NCI-H2171 treated with DMSO at 0.1 percent for 48 hours (cell line): Measurements from ENCODE around the gene SEC16A.
"Not testable (repeated sequence)": the region's sequence is repeated elsewhere in the genome, so short reads cannot be mapped to it uniquely, and the experiment has no call there.

ENCODE experiments used
- DNase-seq: peaks from one replicate; lab custom pipeline; 2025; lab: John Stamatoyannopoulos, UW

Gene SEC16A

GRCh38 chr9:136438548-136439480 lies 44.0 kb downstream of the SEC16A start:
- DNase-seq, result peak; percentile 31

GRCh38 chr9:136437839-136438547 lies 44.8 kb downstream of the SEC16A start:
- no peak for DNase-seq

- DNase-seq, result no peak
These were observed 45.4 kb downstream of the SEC16A start for GRCh38 chr9:136437430-136437829.

GRCh38 chr9:136436055-136436634 lies 46.7 kb downstream of the SEC16A start:
- DNase-seq, result no peak

GRCh38 chr9:136434580-136435169 lies 48.2 kb downstream of the SEC16A start:
- DNase-seq, result no peak

GRCh38 chr9:136433849-136434579 lies 48.8 kb downstream of the SEC16A start:
- no peak for DNase-seq

- no peak for DNase-seq
These were observed 49.7 kb downstream of the SEC16A start for GRCh38 chr9:136433043-136433715.

- DNase-seq, result no peak
These were observed 50.2 kb downstream of the SEC16A start for GRCh38 chr9:136432591-136432990.

GRCh38 chr9:136431782-136432350 lies 51.0 kb downstream of the SEC16A start:
- DNase-seq, result no peak

GRCh38 chr9:136430588-136431234 lies 52.1 kb downstream of the SEC16A start:
- DNase-seq, result no peak

GRCh38 chr9:136429683-136430491 lies 53.0 kb downstream of the SEC16A start:
- no peak for DNase-seq

- no peak for DNase-seq
These were observed 53.7 kb downstream of the SEC16A start for GRCh38 chr9:136429075-136429628.

GRCh38 chr9:136426787-136427186 lies 56.1 kb downstream of the SEC16A start:
- DNase-seq, result no peak

- DNase-seq, result not testable (repeated sequence)
These were observed 57.5 kb downstream of the SEC16A start for GRCh38 chr9:136425367-136425766.

GRCh38 chr9:136424750-136425362 lies 58.0 kb downstream of the SEC16A start:
- DNase-seq, result no peak

GRCh38 chr9:136423432-136424146 lies 59.3 kb downstream of the SEC16A start:
- no peak for DNase-seq

- DNase-seq, result no peak
These were observed 60.0 kb downstream of the SEC16A start for GRCh38 chr9:136422876-136423275.

GRCh38 chr9:136421791-136422190 lies 61.0 kb downstream of the SEC16A start:
- DNase-seq, result no peak
